Spleen (tissue), 3 donors: ENCODE results near the gene PARVA.

ENCODE experiments used
- POLR2A ChIP-seq, 3 donors: fragments of 450-650 bp; IDR thresholded peaks; one replicate each; pipeline ENCODE4 v1.5.1; 2017; ENCODE audit warnings: antibody characterized with exemption in 3 of 3, mild to moderate bottlenecking in 1 of 3
- POLR2AphosphoS5 ChIP-seq, 3 donors: sonication (generic); formaldehyde crosslinking; IDR thresholded peaks; one replicate each; pipeline ENCODE4 v1.5.1; 2017; ENCODE audit warnings: antibody characterized with exemption in 3 of 3

DNA sequence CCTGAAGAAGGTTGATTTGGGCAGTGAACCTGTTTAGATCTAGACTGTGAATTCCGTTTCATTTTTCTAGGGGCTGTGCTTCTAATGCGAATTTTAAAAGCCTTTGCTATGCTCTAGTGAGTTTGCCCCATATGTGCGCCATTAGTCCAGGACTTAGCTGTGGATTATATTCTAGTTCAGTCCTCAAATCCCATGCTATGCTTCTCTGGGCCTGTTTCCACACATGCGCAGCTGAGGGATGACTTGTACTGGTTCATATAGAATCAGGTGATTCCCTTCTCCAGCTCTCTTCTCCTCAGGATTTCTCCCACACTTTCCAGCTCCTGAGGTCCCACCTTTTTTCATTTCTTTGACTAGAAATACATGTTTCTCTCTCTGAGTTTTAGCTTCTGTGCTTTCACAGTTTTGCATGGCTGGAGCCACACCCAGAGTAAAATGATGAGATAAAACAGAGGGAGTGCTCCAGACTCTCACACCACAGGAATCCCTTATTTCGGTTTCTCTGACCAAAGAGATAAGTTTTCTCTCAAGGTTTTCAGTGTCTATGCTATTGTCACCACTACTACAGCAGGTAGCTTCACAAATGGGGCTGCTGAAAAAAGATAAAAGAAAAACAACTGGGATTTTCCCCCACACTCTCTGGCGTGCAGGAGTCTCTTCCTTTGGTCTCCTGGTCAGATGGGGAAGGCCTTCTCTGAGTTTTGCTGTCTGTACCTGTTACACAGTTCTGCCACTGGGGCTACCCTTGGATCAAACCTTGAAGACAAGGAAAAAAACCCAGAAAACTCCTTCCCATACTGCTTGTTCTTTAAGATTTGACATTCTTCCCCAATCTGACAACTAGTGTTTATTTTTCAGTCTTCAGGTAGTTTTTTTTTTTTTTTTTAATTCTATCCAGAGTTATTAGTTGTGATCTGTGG is 200.6 kb downstream of the PARVA start:
- TF ChIP-seq POLR2A (IDR thresholded peaks at IDR 0.05), result no peak
- no peak for TF ChIP-seq POLR2AphosphoS5 (IDR thresholded peaks at IDR 0.05)
